ENCODE data around the gene BOC. TPM values are rescaled to one million over a fixed set of nuclear protein-coding genes. Genes with fewer than 3 reads are reported as not detected.

Gene BOC
- total and polyA plus RNA-seq, 10 of the 15 experiments (the other 5 are each of a cell fraction or from before 2014, with no cell fraction given), result 0.18 TPM; not detected in 9

DNA sequence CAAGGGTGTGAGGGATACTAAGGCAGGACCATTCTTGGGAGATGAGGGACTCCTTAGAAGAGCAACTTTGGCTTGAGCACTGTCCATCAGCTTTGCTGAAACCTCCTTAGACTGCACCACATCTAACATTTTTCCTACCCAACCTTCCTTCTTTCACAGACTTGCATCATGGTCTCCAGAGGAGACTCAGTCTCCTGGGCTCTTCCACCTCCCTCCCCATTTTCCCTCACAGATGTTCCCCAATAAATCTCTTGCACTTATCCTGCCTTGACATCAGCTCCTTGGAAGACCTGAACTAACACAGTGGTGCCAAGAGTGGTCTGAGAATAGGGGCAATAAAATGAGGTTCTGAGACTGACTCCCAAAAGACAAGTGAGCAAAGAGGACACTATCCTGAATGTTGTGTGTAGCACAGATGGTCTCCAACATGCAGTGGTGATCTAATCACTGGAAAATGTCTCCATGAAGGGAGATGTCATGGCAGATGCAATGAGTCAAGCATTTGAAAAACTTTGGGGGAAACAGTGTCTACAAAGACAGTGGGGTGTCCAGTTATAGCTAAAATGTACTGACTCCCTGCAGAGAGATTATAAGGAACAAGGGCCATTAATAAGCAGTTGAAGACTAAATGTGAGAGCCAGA lies 26.0 kb upstream of the BOC start:
- no TSS peak for BruUV-seq (replicated peaks)
- H3K27ac ChIP-seq (ENCODE audit: control insufficient read depth, insufficient read depth), result no peak overlapping the region
- SMC1A ChIA-PET (ENCODE audit: uncharacterized antibody, unreplicated experiment), result interaction anchor here (1.1 to 1.5 kb wide), 2 partner anchors 9 to 106 kb away, joined by 4 read pairs; no protein-coding TSS in a partner anchor
- H3K9ac ChIP-seq (ENCODE audit: control insufficient read depth, insufficient read depth, low read length), result no peak overlapping the region
- no peaks in the 10 kb centered on the region; the same call in 2 of the 3 replicates for H3K9me3 ChIP-seq (replicated peaks; ENCODE audit: control insufficient read depth, insufficient read depth, low read length)
- FAIRE-seq (no peak), ATAC-seq (no peak), DNase-seq (ENCODE audit: low read depth, low spot score) (no peak)
- no peak overlapping the region for H3K4me2 ChIP-seq (ENCODE audit: control insufficient read depth, insufficient read depth)
- no peak overlapping the region for H3K4me3 ChIP-seq
- no peaks in the 10 kb centered on the region for H3K4me1 ChIP-seq (ENCODE audit: control insufficient read depth, insufficient read depth, low read length)
- no peak overlapping the region for H2AFZ ChIP-seq (ENCODE audit: control insufficient read depth, low read depth, low read length)
- POLR2A ChIA-PET, result no interaction called here
- in situ Hi-C loops (cut with MboI), result no loop called here
- no peaks in the 10 kb centered on the region for H4K20me1 ChIP-seq (ENCODE audit: control insufficient read depth, insufficient read depth)
- no peaks in the 10 kb centered on the region for H3K79me2 ChIP-seq (ENCODE audit: control insufficient read depth, insufficient read depth, low read length)
- peaks cover 0 to 1% of the 10 kb centered on the region in 2 experiments; a peak in 2 of 4 replicates for H3K27me3 ChIP-seq (replicated peaks in 1 of 2; ENCODE audit: control insufficient read depth in 2 of 2, insufficient read depth in 2 of 2, low read length in 1 of 2)
- CTCF ChIA-PET, result interaction anchor here (1.0 kb wide), 1 partner anchor 49 kb away, joined by 3 read pairs; no protein-coding TSS in a partner anchor
- H3K36me3 ChIP-seq (ENCODE audit: control insufficient read depth in 2 of 2, insufficient read depth in 2 of 2, low read length in 1 of 2), result no peaks in the 10 kb centered on the region
- RAD21 ChIA-PET (ENCODE audit: unreplicated experiment), result no interaction called here
- intact Hi-C loops (cut with micrococcal nuclease; ENCODE audit: unreplicated experiment), result no loop called here
- TF ChIP-seq KDM1A (IDR thresholded peaks at IDR 0.05; ENCODE audit: borderline replicate concordance) (no peak), STAT3 (IDR thresholded peaks at IDR 0.05; ENCODE audit: low read depth, low read length) (no peak), MTA3 (IDR thresholded peaks at IDR 0.05; ENCODE audit: borderline replicate concordance, low read length) (no peak), CBX3 (IDR thresholded peaks at IDR 0.05; ENCODE audit: borderline replicate concordance, low read depth) (no peak), RELA (IDR thresholded peaks at IDR 0.05; ENCODE audit: borderline replicate concordance, partially characterized antibody) (no peak), HDAC2 (IDR thresholded peaks at IDR 0.05) (no peak), ZNF274 (IDR thresholded peaks at IDR 0.05; ENCODE audit: insufficient read depth, insufficient read length) (no peak), SIN3A (IDR thresholded peaks at IDR 0.05; ENCODE audit: low read depth, low read length) (no peak), KAT2A (conservative IDR thresholded peaks at IDR 0.05; ENCODE audit: control insufficient read depth, low read depth, low read length) (no peak)
- TF ChIP-seq, protein P1, sequence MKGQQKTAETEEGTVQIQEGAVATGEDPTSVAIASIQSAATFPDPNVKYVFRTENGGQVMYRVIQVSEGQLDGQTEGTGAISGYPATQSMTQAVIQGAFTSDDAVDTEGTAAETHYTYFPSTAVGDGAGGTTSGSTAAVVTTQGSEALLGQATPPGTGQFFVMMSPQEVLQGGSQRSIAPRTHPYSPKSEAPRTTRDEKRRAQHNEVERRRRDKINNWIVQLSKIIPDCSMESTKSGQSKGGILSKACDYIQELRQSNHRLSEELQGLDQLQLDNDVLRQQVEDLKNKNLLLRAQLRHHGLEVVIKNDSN (IDR thresholded peaks at IDR 0.05; ENCODE audit: borderline replicate concordance, extremely low read length, insufficient read depth, low read depth, low read length), result no peak
- TF ChIP-seq, protein P2, sequence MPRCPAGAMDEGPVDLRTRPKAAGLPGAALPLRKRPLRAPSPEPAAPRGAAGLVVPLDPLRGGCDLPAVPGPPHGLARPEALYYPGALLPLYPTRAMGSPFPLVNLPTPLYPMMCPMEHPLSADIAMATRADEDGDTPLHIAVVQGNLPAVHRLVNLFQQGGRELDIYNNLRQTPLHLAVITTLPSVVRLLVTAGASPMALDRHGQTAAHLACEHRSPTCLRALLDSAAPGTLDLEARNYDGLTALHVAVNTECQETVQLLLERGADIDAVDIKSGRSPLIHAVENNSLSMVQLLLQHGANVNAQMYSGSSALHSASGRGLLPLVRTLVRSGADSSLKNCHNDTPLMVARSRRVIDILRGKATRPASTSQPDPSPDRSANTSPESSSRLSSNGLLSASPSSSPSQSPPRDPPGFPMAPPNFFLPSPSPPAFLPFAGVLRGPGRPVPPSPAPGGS (IDR thresholded peaks at IDR 0.05; ENCODE audit: borderline replicate concordance, insufficient read depth, low read depth, low read length, poor library complexity, severe bottlenecking), result no peak
- TF ChIP-seq, protein P3, sequence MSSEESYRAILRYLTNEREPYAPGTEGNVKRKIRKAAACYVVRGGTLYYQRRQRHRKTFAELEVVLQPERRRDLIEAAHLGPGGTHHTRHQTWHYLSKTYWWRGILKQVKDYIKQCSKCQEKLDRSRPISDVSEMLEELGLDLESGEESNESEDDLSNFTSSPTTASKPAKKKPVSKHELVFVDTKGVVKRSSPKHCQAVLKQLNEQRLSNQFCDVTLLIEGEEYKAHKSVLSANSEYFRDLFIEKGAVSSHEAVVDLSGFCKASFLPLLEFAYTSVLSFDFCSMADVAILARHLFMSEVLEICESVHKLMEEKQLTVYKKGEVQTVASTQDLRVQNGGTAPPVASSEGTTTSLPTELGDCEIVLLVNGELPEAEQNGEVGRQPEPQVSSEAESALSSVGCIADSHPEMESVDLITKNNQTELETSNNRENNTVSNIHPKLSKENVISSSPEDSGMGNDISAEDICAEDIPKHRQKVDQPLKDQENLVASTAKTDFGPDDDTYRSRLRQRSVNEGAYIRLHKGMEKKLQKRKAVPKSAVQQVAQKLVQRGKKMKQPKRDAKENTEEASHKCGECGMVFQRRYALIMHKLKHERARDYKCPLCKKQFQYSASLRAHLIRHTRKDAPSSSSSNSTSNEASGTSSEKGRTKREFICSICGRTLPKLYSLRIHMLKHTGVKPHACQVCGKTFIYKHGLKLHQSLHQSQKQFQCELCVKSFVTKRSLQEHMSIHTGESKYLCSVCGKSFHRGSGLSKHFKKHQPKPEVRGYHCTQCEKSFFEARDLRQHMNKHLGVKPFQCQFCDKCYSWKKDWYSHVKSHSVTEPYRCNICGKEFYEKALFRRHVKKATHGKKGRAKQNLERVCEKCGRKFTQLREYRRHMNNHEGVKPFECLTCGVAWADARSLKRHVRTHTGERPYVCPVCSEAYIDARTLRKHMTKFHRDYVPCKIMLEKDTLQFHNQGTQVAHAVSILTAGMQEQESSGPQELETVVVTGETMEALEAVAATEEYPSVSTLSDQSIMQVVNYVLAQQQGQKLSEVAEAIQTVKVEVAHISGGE (CRISPR knock-in tag; IDR thresholded peaks at IDR 0.05), result no peak
- TF ChIP-seq, protein P4, sequence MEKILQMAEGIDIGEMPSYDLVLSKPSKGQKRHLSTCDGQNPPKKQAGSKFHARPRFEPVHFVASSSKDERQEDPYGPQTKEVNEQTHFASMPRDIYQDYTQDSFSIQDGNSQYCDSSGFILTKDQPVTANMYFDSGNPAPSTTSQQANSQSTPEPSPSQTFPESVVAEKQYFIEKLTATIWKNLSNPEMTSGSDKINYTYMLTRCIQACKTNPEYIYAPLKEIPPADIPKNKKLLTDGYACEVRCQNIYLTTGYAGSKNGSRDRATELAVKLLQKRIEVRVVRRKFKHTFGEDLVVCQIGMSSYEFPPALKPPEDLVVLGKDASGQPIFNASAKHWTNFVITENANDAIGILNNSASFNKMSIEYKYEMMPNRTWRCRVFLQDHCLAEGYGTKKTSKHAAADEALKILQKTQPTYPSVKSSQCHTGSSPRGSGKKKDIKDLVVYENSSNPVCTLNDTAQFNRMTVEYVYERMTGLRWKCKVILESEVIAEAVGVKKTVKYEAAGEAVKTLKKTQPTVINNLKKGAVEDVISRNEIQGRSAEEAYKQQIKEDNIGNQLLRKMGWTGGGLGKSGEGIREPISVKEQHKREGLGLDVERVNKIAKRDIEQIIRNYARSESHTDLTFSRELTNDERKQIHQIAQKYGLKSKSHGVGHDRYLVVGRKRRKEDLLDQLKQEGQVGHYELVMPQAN (conservative IDR thresholded peaks at IDR 0.05), result no peak

Data from GM12878 (cell line).